HCT116 (cell line): ENCODE measurements around the gene DGCR8. TPM values are rescaled to one million over a fixed set of nuclear protein-coding genes. Genes with fewer than 3 reads are reported as not detected.

Experiments
- ATAC-seq: fragments of 200-7000 bp; cut with Tn5 transposase; 2 replicates; pipeline ENCODE4 v1.9.1; 2020; ENCODE audit warnings: mild to moderate bottlenecking, moderate library complexity
- BruUV-seq: library from RNA; stranded (reverse); fragments of 400-500 nt; replicated peaks from 2 replicates; lab custom pipeline; 2021; lab: Mats Ljungman, UMichigan
- CTCF ChIA-PET: fragments of 300-600 bp; sonication (Branson Sonifier 250); formaldehyde crosslinking; loops from one replicate; lab custom pipeline; 2021; ENCODE audit warnings: antibody characterized with exemption; lab: Charles Lee
- POLR2A ChIA-PET: fragments of 300-600, 350-600 bp; sonication (Branson Sonifier 250); formaldehyde crosslinking; loops from one replicate; lab custom pipeline; 2021; ENCODE audit warnings: antibody characterized with exemption; lab: Charles Lee
- RAD21 ChIA-PET, 2 experiments: fragments of 300-600 bp; sonication (Branson Sonifier 250); formaldehyde crosslinking; loops; one replicate each; lab custom pipeline; 2023; ENCODE audit warnings: low total read pairs in 2 of 2; ENCODE audit not compliant: uncharacterized antibody in 2 of 2, unreplicated experiment in 2 of 2, low non-redundant PET in 1 of 2; lab: Charles Lee
- DNase-seq: peaks from one replicate; pipeline ENCODE4 v3.0.0-alpha.2; 2010; ENCODE audit warnings: low read depth, low spot score
- H2AFZ ChIP-seq: fragments of 200-600 bp; shearing (Covaris generic), sonication (generic); 2 replicates; pipeline ENCODE4 v1.6.1; 2017; ENCODE audit warnings: low read depth, mixed run types, mixed read lengths, antibody characterized with exemption, low read length; ENCODE audit not compliant: poor library complexity, severe bottlenecking
- H3K27ac ChIP-seq: 2 replicates; pipeline ENCODE4 v1.5.1; 2012; ENCODE audit warnings: low read depth, low read length
- H3K27me3 ChIP-seq: fragments of 200-600 bp; sonication (generic); 2 replicates; pipeline ENCODE4 v1.6.1; 2016; ENCODE audit warnings: mixed run types, low read length, mixed read lengths; ENCODE audit not compliant: insufficient read depth
- H3K36me3 ChIP-seq, 2 experiments: fragments of 200-500 bp in 1 of 2; fragments of 200-600 bp in 1 of 2; sonication (Bioruptor generic) in 1 of 2; sonication (generic) in 1 of 2; 2 replicates each; pipeline versions ENCODE4 v1.5.1 to v1.6.1; 2014 to 2016; ENCODE audit warnings: low read length in 2 of 2, inconsistent platforms in 1 of 2, mixed read lengths in 1 of 2, mixed run types in 1 of 2; ENCODE audit not compliant: insufficient read depth in 2 of 2, control insufficient read depth in 1 of 2
- H3K4me1 ChIP-seq, 2 experiments: fragments of 200-600 bp in 1 of 2; sonication (generic) in 1 of 2; 2 replicates each; pipeline versions ENCODE4 v1.5.1 to v1.6.1; 2012 to 2017; ENCODE audit warnings: low read length in 2 of 2, inconsistent platforms in 1 of 2, mild to moderate bottlenecking in 1 of 2, mixed read lengths in 1 of 2, mixed run types in 1 of 2, moderate library complexity in 1 of 2; ENCODE audit not compliant: insufficient read depth in 2 of 2, control insufficient read depth in 1 of 2
- H3K4me2 ChIP-seq: fragments of 200-600 bp; sonication (generic); 2 replicates; pipeline ENCODE4 v1.6.1; 2017; ENCODE audit warnings: mixed run types, low read length, mixed read lengths
- H3K4me3 ChIP-seq, 2 experiments: fragments of 200-600 bp in 1 of 2; sonication (generic) in 1 of 2; replicated peaks in 1 of 2; 2 replicates each; pipeline ENCODE4 v1.5.1; 2011 to 2016; ENCODE audit warnings: low read length in 2 of 2, control low read depth in 1 of 2, low read depth in 1 of 2, mild to moderate bottlenecking in 1 of 2, mixed read lengths in 1 of 2, mixed run types in 1 of 2
- H3K79me2 ChIP-seq: fragments of 200-600 bp; sonication (generic); 2 replicates; pipeline ENCODE4 v1.6.1; 2017; ENCODE audit warnings: mild to moderate bottlenecking, mixed run types, low read length, moderate library complexity, mixed read lengths; ENCODE audit not compliant: insufficient read depth
- H3K9ac ChIP-seq: fragments of 200-600 bp; sonication (generic); 2 replicates; pipeline ENCODE4 v1.6.1; 2016; ENCODE audit warnings: low read length, mixed read lengths
- H3K9me2 ChIP-seq: fragments of 200-600 bp; sonication (generic), shearing (Covaris generic); 2 replicates; pipeline ENCODE4 v1.6.1; 2017; ENCODE audit warnings: mixed run types, mild to moderate bottlenecking, moderate library complexity; ENCODE audit not compliant: insufficient read depth
- H3K9me3 ChIP-seq, 2 experiments: fragments of 200-500 bp in 1 of 2; fragments of 200-600 bp in 1 of 2; sonication (Bioruptor generic) in 1 of 2; sonication (generic) in 1 of 2; 2 replicates each; pipeline ENCODE4 v1.6.1; 2014 to 2017; ENCODE audit warnings: low read length in 2 of 2, mixed read lengths in 2 of 2, inconsistent platforms in 1 of 2, low read depth in 1 of 2, mild to moderate bottlenecking in 1 of 2, mixed run types in 1 of 2, moderate library complexity in 1 of 2; ENCODE audit not compliant: control insufficient read depth in 1 of 2, insufficient read depth in 1 of 2
- H4K20me1 ChIP-seq: fragments of 200-600 bp; sonication (generic), shearing (Covaris generic); 2 replicates; pipeline ENCODE4 v1.6.1; 2017; ENCODE audit warnings: mixed run types, mild to moderate bottlenecking, moderate library complexity; ENCODE audit not compliant: insufficient read depth
- ATF3 ChIP-seq: IDR thresholded peaks from 2 replicates; pipeline ENCODE4 v1.6.1; 2012
- ELF1 ChIP-seq: IDR thresholded peaks from 2 replicates; pipeline ENCODE4 v1.6.1; 2012; ENCODE audit warnings: low read depth, borderline replicate concordance
- EZH2 ChIP-seq: fragments of 200-600 bp; sonication (generic); IDR thresholded peaks from 2 replicates; pipeline ENCODE4 v1.6.1; 2017; ENCODE audit warnings: antibody characterized with exemption, mixed run types
- MAX ChIP-seq: IDR thresholded peaks from 2 replicates; pipeline ENCODE4 v1.6.1; 2012
- RAD21 ChIP-seq: IDR thresholded peaks from 2 replicates; pipeline ENCODE4 v1.6.1; 2012; ENCODE audit warnings: low read depth, mild to moderate bottlenecking
- REST ChIP-seq: IDR thresholded peaks from 2 replicates; pipeline ENCODE4 v1.6.1; 2012; ENCODE audit warnings: low read depth
- SIN3A ChIP-seq: IDR thresholded peaks from 2 replicates; pipeline ENCODE4 v1.6.1; 2012; ENCODE audit warnings: low read depth
- SRF ChIP-seq: IDR thresholded peaks from 2 replicates; pipeline ENCODE4 v1.6.1; 2012; ENCODE audit warnings: low read depth
- YY1 ChIP-seq: IDR thresholded peaks from 2 replicates; pipeline ENCODE4 v1.6.1; 2011; ENCODE audit warnings: low read length, low read depth, moderate library complexity, mild to moderate bottlenecking; ENCODE audit not compliant: insufficient replicate concordance; ENCODE audit errors: extremely low read depth
- ZBTB33 ChIP-seq: IDR thresholded peaks from 2 replicates; pipeline ENCODE4 v1.6.1; 2011; ENCODE audit warnings: mild to moderate bottlenecking, low read length, moderate library complexity; ENCODE audit not compliant: insufficient replicate concordance; ENCODE audit errors: extremely low read depth
- ZFX ChIP-seq: fragments of 450-650 bp; IDR thresholded peaks from 2 replicates; pipeline ENCODE4 v1.6.1; 2017
- ZNF274 ChIP-seq: fragments of 200-500 bp; sonication (Bioruptor generic); IDR thresholded peaks from 2 replicates; pipeline ENCODE4 v1.6.1; 2014; ENCODE audit warnings: mild to moderate bottlenecking, low read depth, low read length, inconsistent platforms
- intact Hi-C: fragments of 100-400 bp; cut with micrococcal nuclease; formaldehyde crosslinking; loops from 2 replicates; pipeline ENCODE4 v1.10.0; 2022
- total RNA-seq: library from RNA; stranded (reverse); gene quantifications from one replicate; pipeline ENCODE4 v1.2.1, GENCODE V29; 2021; ENCODE audit not compliant: unreplicated experiment

Gene DGCR8
- total RNA-seq, 1 experiment from 2014 or later: 43.8 TPM

- ATAC-seq: no peak
- no peaks in the 10 kb centered on the region for H3K27me3 ChIP-seq
- no peak overlapping the region for H3K4me3 ChIP-seq
- no TSS peak for BruUV-seq
- CTCF ChIA-PET: no interaction called here
- no peak overlapping the region for H3K4me2 ChIP-seq
- H3K9ac ChIP-seq: no peak overlapping the region
- H3K27ac ChIP-seq: no peak overlapping the region
- no peaks in the 10 kb centered on the region for H3K4me1 ChIP-seq
- DNase-seq: no peak
- H4K20me1 ChIP-seq: no peaks in the 10 kb centered on the region
- H3K36me3 ChIP-seq: peaks cover 0 to 11% of the 10 kb centered on the region in 2 experiments; a peak in 1 of 4 replicates
- no peak overlapping the region for H2AFZ ChIP-seq
- intact Hi-C loops: no loop called here
- RAD21 ChIA-PET: no interaction called here
- no peaks in the 10 kb centered on the region for H3K9me3 ChIP-seq
- POLR2A ChIA-PET: no interaction called here
- TF ChIP-seq ZNF274 (no peak), ZBTB33 (no peak), ATF3 (no peak), RAD21 (no peak), REST (no peak), ZFX (no peak), EZH2 (no peak), SRF (no peak), ELF1 (no peak), SIN3A (no peak), YY1 (no peak), MAX (no peak)
- no peaks in the 10 kb centered on the region for H3K79me2 ChIP-seq
- H3K9me2 ChIP-seq: no peaks in the 10 kb centered on the region
These were observed 33.3 kb upstream of the DGCR8 start for GRCh38 chr22:20046730-20047129.
